ENCODE measurements around the gene STK4.

- TF ChIP-seq TAF1 (IDR thresholded peaks at IDR 0.05; ENCODE audit: borderline replicate concordance, insufficient read depth, low read length) = no peak
- no peak for TF ChIP-seq REST (IDR thresholded peaks at IDR 0.05; ENCODE audit: insufficient read depth in 1 of 2, low read depth in 2 of 2, low read length in 2 of 2)
- TF ChIP-seq SIN3A (IDR thresholded peaks at IDR 0.05; ENCODE audit: borderline replicate concordance, insufficient read depth, low read length) = no peak
- TF ChIP-seq POLR2AphosphoS5 (IDR thresholded peaks at IDR 0.05; ENCODE audit: low read depth, low read length) = no peak
- TF ChIP-seq FOXP2 (optimal IDR thresholded peaks at IDR 0.05; ENCODE audit: borderline replicate concordance, extremely low read depth, extremely low read length, insufficient read depth) = no peak
Measured at GRCh38 chr20:44948107-44948506, 18.2 kb upstream of the STK4 start.
